ENCODE measurements around the gene WDR7.

The WDR7 gene

GRCh38 chr18:57075716-57076400 is 424.7 kb downstream of the WDR7 start:
- TF ChIP-seq ZFX (IDR thresholded peaks at IDR 0.05; ENCODE audit: borderline replicate concordance) (no peak), CTCF (IDR thresholded peaks at IDR 0.05) (no peak)
- H3K27ac ChIP-seq, result no peak overlapping the region

GRCh38 chr18:57077005-57077765 is 426.0 kb downstream of the WDR7 start:
- TF ChIP-seq ZFX (IDR thresholded peaks at IDR 0.05; ENCODE audit: borderline replicate concordance) (no peak), CTCF (IDR thresholded peaks at IDR 0.05) (no peak)
- H3K27ac ChIP-seq, result no peak overlapping the region

GRCh38 chr18:57077786-57078552 is 426.8 kb downstream of the WDR7 start:
- TF ChIP-seq CTCF (IDR thresholded peaks at IDR 0.05) (no peak), ZFX (IDR thresholded peaks at IDR 0.05; ENCODE audit: borderline replicate concordance) (no peak)
- no peak overlapping the region for H3K27ac ChIP-seq

GRCh38 chr18:57078614-57079013 is 427.5 kb downstream of the WDR7 start:
- TF ChIP-seq CTCF (IDR thresholded peaks at IDR 0.05), result no peak
- no peak for TF ChIP-seq ZFX (IDR thresholded peaks at IDR 0.05; ENCODE audit: borderline replicate concordance)

GRCh38 chr18:57080479-57080878 is 429.3 kb downstream of the WDR7 start:
- no peak overlapping the region for H3K27ac ChIP-seq
- TF ChIP-seq CTCF (IDR thresholded peaks at IDR 0.05), result no peak
- TF ChIP-seq ZFX (IDR thresholded peaks at IDR 0.05; ENCODE audit: borderline replicate concordance), result no peak

More at GRCh38 chr18:57078614-57079013, 427.5 kb downstream of the WDR7 start:
- no peak overlapping the region for H3K27ac ChIP-seq

DNA sequence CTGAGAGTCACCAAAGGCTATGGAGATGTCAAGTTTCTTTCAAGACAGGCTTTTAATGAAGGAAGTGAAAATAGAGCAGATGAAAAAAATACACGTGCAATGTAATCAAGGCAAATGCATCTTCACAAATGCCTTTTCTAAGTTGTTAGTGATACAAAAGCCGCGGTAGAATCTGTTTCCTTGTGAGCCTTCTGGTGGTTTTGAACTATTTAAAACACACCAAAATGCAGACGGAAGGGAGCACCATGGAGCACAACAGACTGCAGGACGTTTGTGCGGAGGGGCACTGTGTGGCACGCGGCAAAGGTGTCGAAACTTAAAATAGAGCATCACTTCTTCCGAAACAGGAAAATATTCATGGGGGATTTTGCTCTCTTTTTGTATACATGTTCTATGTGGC is 430.7 kb downstream of the WDR7 start:
- no peak overlapping the region for H3K27ac ChIP-seq
- TF ChIP-seq CTCF (IDR thresholded peaks at IDR 0.05) (no peak), ZFX (IDR thresholded peaks at IDR 0.05; ENCODE audit: borderline replicate concordance) (no peak)
